ENCODE results near the gene RNF144B. TPM values are rescaled to one million over a fixed set of nuclear protein-coding genes. Genes with fewer than 3 reads are reported as not detected.

Gene RNF144B
- total and polyA plus RNA-seq, 2 of the 13 experiments (the other 11 are each of a cell fraction or from before 2014, with no cell fraction given) = 1.8 to 4.3 TPM

DNA sequence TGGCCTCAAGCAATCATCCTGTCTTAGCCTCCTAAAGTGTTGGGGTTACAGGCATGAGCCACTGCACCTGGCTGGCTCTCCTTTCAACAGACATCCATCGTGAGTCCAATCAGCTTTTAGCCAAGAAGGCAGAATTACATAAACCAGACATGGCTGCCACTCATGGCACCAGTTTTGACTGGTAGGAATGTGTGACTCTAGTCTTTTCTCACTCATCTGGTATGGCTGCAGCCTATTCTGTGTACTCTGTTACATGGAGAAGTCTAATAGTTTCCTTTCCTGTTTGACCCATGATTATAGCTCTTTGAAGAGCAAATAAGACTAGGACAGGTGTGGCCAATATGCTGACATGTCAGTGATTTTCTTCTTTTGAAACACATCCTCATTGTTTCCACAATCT, 27.0 kb upstream of the RNF144B start (continued):
- TF ChIP-seq, protein P1, sequence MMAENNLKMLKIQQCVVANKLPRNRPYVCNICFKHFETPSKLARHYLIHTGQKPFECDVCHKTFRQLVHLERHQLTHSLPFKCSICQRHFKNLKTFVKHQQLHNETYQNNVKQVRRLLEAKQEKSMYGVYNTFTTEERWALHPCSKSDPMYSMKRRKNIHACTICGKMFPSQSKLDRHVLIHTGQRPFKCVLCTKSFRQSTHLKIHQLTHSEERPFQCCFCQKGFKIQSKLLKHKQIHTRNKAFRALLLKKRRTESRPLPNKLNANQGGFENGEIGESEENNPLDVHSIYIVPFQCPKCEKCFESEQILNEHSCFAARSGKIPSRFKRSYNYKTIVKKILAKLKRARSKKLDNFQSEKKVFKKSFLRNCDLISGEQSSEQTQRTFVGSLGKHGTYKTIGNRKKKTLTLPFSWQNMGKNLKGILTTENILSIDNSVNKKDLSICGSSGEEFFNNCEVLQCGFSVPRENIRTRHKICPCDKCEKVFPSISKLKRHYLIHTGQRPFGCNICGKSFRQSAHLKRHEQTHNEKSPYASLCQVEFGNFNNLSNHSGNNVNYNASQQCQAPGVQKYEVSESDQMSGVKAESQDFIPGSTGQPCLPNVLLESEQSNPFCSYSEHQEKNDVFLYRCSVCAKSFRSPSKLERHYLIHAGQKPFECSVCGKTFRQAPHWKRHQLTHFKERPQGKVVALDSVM (CRISPR knock-in tag; IDR thresholded peaks at IDR 0.05) = no peak
- TF ChIP-seq, protein P2, sequence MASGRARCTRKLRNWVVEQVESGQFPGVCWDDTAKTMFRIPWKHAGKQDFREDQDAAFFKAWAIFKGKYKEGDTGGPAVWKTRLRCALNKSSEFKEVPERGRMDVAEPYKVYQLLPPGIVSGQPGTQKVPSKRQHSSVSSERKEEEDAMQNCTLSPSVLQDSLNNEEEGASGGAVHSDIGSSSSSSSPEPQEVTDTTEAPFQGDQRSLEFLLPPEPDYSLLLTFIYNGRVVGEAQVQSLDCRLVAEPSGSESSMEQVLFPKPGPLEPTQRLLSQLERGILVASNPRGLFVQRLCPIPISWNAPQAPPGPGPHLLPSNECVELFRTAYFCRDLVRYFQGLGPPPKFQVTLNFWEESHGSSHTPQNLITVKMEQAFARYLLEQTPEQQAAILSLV (CRISPR knock-in tag; IDR thresholded peaks at IDR 0.05; ENCODE audit: borderline replicate concordance) = no peak

GRCh38 chr6:18362058-18362561, 25.0 kb upstream of the RNF144B start:
- no peak for ATAC-seq
- Histone ChIP-seq H3K4me1 (ENCODE audit: insufficient read depth, low read length) (no peaks in the 10 kb centered on the region), H3K9me3 (ENCODE audit: low read length) (no peaks in the 10 kb centered on the region), H3K4me2 (ENCODE audit: low read depth, low read length) (no peak overlapping the region), H3K4me3 (replicated peaks in 1 of 3; ENCODE audit: insufficient read depth in 1 of 3, low read depth in 2 of 3, low read length in 3 of 3) (no peak overlapping the region), H3K27me3 (ENCODE audit: control insufficient read depth in 1 of 2, insufficient read depth in 2 of 2, low read length in 2 of 2) (peaks cover 1 to 4% of the 10 kb centered on the region in 2 experiments; a peak in 1 of 5 replicates), H4K20me1 (ENCODE audit: insufficient read depth, low read length) (no peaks in the 10 kb centered on the region), H3K9ac (ENCODE audit: insufficient read depth, low read depth, low read length) (no peak overlapping the region), H2AFZ (ENCODE audit: low read length) (no peak overlapping the region), H3K79me2 (ENCODE audit: insufficient read depth, low read length) (no peaks in the 10 kb centered on the region), H3K36me3 (replicated peaks in 1 of 2; ENCODE audit: control insufficient read depth in 1 of 2, insufficient read depth in 2 of 2, low read length in 2 of 2) (no peaks in the 10 kb centered on the region), H3K27ac (ENCODE audit: extremely low read length, insufficient read depth, low read length) (no peak overlapping the region)
- FAIRE-seq = no peak
- BruUV-seq (replicated peaks) = no TSS peak
- ChIA-PET CTCF (ENCODE audit: low intra/inter-chr PET ratio, low total read pairs) (no interaction called here), POLR2A (interaction anchor here (0.7 kb wide), 1 partner anchor 8 kb away, joined by 3 read pairs; no protein-coding TSS in a partner anchor)
- intact Hi-C loops (cut with micrococcal nuclease; ENCODE audit: unreplicated experiment) (no loop called here), in situ Hi-C loops (cut with HindIII; ENCODE audit: extremely low pct_ligation_motif_present, low pct_unique_long_range_greater_than_20kb) (no loop called here)
- no peak for DNase-seq (ENCODE audit: low spot score)
- WGBS (ENCODE audit: low lambda C conversion rate) = 2% methylated on average over 2 of the region's 2 CpGs
- TF ChIP-seq ZNF251 (CRISPR knock-in tag; IDR thresholded peaks at IDR 0.05) (no peak), FOXK2 (IDR thresholded peaks at IDR 0.05) (no peak), ZNF552 (CRISPR knock-in tag; IDR thresholded peaks at IDR 0.05; ENCODE audit: borderline replicate concordance) (no peak), POLR2A (IDR thresholded peaks at IDR 0.05; ENCODE audit: insufficient read depth in 1 of 2, low read depth in 2 of 2, low read length in 2 of 2) (no peak), HNF4A (CRISPR knock-in tag; IDR thresholded peaks at IDR 0.05) (no peak), NR0B2 (CRISPR knock-in tag; IDR thresholded peaks at IDR 0.05) (no peak), TOPORS (CRISPR knock-in tag; IDR thresholded peaks at IDR 0.05) (no peak), HES4 (CRISPR knock-in tag; IDR thresholded peaks at IDR 0.05; ENCODE audit: borderline replicate concordance) (no peak), KAT7 (CRISPR knock-in tag; IDR thresholded peaks at IDR 0.05; ENCODE audit: borderline replicate concordance) (no peak), ISX (CRISPR knock-in tag; conservative IDR thresholded peaks at IDR 0.05) (no peak), MIXL1 (CRISPR knock-in tag; IDR thresholded peaks at IDR 0.05) (no peak), ZNF550 (CRISPR knock-in tag; IDR thresholded peaks at IDR 0.05; ENCODE audit: borderline replicate concordance) (no peak)
- TF ChIP-seq, protein P3, sequence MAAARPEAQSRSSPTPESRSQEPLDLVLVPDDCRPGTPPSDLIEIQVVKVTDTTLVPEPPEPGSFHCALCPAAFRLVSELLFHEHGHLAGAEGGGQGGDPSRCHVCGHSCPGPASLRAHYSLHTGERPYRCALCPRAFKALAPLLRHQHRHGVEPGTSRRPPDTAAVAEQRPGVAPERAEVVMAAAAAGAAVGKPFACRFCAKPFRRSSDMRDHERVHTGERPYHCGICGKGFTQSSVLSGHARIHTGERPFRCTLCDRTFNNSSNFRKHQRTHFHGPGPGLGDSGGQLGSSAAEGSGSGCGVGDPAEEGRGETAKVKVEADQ (CRISPR knock-in tag; IDR thresholded peaks at IDR 0.05; ENCODE audit: borderline replicate concordance) = no peak
- TF ChIP-seq, protein P4, sequence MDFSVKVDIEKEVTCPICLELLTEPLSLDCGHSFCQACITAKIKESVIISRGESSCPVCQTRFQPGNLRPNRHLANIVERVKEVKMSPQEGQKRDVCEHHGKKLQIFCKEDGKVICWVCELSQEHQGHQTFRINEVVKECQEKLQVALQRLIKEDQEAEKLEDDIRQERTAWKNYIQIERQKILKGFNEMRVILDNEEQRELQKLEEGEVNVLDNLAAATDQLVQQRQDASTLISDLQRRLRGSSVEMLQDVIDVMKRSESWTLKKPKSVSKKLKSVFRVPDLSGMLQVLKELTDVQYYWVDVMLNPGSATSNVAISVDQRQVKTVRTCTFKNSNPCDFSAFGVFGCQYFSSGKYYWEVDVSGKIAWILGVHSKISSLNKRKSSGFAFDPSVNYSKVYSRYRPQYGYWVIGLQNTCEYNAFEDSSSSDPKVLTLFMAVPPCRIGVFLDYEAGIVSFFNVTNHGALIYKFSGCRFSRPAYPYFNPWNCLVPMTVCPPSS (IDR thresholded peaks at IDR 0.05) = no peak
- TF ChIP-seq, protein P5, sequence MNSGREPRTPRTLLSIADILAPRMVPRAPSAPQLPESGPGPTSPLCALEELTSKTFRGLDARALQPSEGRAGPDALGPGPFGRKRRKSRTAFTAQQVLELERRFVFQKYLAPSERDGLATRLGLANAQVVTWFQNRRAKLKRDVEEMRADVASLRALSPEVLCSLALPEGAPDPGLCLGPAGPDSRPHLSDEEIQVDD (CRISPR knock-in tag; IDR thresholded peaks at IDR 0.05; ENCODE audit: borderline replicate concordance) = no peak
